Type B pancreatic cell (in vitro differentiated cells): ENCODE data around the gene RACGAP1. TPM values are rescaled to one million over a fixed set of nuclear protein-coding genes. Genes with fewer than 3 reads are reported as not detected.
"Not testable (repeated sequence)": the region's sequence is repeated elsewhere in the genome, so short reads cannot be mapped to it uniquely, and the experiment has no call there.

ENCODE experiments used
- DNase-seq: peaks from one replicate; pipeline ENCODE4 v3.0.0; 2021; ENCODE audit warnings: mixed read lengths; ENCODE audit not compliant: unreplicated experiment; ENCODE audit errors: extremely low spot score
- H3K27ac Mint-ChIP-seq: 2 replicates; pipeline ENCODE4 v1.8.0; 2021; ENCODE audit warnings: mild to moderate bottlenecking, mixed read lengths
- H3K27me3 Mint-ChIP-seq: 2 replicates; pipeline ENCODE4 v1.8.0; 2021; ENCODE audit warnings: mixed read lengths
- H3K36me3 Mint-ChIP-seq: 2 replicates; pipeline ENCODE4 v1.8.0; 2021; ENCODE audit warnings: mixed read lengths
- H3K4me1 Mint-ChIP-seq: one replicate; pipeline ENCODE4 v1.8.0; 2021; ENCODE audit warnings: mixed read lengths; ENCODE audit not compliant: unreplicated experiment
- H3K4me3 Mint-ChIP-seq: 2 replicates; pipeline ENCODE4 v1.8.0; 2021; ENCODE audit warnings: mild to moderate bottlenecking, mixed read lengths
- H3K9me3 Mint-ChIP-seq: 2 replicates; pipeline ENCODE4 v1.8.0; 2021; ENCODE audit warnings: mixed read lengths
- CTCF ChIP-seq: fragments of 200-600 bp; sonication (generic); conservative IDR thresholded peaks from 2 replicates; pipeline ENCODE4 v1.5.0; 2021; ENCODE audit warnings: antibody characterized with exemption, mild to moderate bottlenecking
- total RNA-seq: library from RNA; stranded (reverse); gene quantifications from 2 replicates; pipeline ENCODE4 v1.2.1, GENCODE V29; 2021; ENCODE audit warnings: low replicate concordance

RACGAP1 gene
- total RNA-seq, 1 donor from 2014 or later = 70.6 TPM

GRCh38 chr12:49990273-49990672, 35.0 kb downstream of the RACGAP1 start:
- DNase-seq = no peak
- Mint-ChIP-seq H3K9me3 (no peaks in the 10 kb centered on the region), H3K27ac (no peak overlapping the region), H3K4me1 (peaks cover 6% of the 10 kb centered on the region), H3K36me3 (peaks cover 37% of the 10 kb centered on the region), H3K27me3 (no peaks in the 10 kb centered on the region), H3K4me3 (no peak overlapping the region)
- no peak for TF ChIP-seq CTCF

- H3K27ac Mint-ChIP-seq, H3K27me3 Mint-ChIP-seq, H3K9me3 Mint-ChIP-seq, H3K4me3 Mint-ChIP-seq, DNase-seq: not testable (repeated sequence)
- peaks cover 35% of the 10 kb centered on the region for H3K36me3 Mint-ChIP-seq
- H3K4me1 Mint-ChIP-seq = peaks cover 15% of the 10 kb centered on the region
Measured at GRCh38 chr12:49989400-49989799, 35.9 kb downstream of the RACGAP1 start.

DNA sequence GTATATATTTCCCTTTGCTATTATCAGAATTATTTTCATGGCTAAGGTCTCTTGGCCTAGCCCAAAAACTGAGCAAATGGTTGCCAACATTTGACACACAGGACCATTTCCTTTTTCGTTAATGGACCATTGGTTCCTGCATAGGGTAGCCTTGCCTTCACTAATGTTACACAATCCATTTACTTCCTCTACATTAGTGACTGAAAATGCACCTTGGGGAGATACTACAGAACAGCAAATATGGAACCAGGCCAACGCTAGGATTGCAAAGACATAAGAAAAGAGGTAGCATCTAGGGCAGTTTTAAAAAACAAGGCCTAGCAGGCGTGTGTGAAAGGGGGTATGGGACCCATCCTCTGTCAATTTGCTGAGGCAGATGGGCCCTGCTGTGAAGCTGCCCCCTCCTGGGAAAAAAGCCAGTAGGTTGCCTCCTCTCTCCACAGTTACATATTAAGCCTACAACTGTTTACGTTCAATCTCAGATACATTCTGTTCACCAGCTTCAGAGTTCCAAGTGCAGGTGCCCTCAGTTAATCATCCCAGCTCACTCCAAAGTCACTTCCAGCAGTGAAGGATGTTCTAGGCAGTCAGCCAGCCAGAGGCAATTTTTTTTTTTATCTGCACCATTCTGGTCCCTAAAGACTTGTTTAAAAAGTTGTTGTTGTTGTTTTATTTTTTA, 37.5 kb downstream of the RACGAP1 start:
- no peak for TF ChIP-seq CTCF
- H3K4me1 Mint-ChIP-seq = peaks cover 27% of the 10 kb centered on the region
- no peak overlapping the region for H3K4me3 Mint-ChIP-seq
- no peak overlapping the region for H3K27ac Mint-ChIP-seq
- no peaks in the 10 kb centered on the region for H3K9me3 Mint-ChIP-seq
- H3K36me3 Mint-ChIP-seq = peaks cover 23% of the 10 kb centered on the region
- DNase-seq = no peak
- no peaks in the 10 kb centered on the region for H3K27me3 Mint-ChIP-seq

GRCh38 chr12:49986476-49986875, 38.8 kb downstream of the RACGAP1 start:
- DNase-seq, H3K4me3 Mint-ChIP-seq, H3K27me3 Mint-ChIP-seq, H3K27ac Mint-ChIP-seq, H3K9me3 Mint-ChIP-seq: not testable (repeated sequence)
- H3K4me1 Mint-ChIP-seq = peaks cover 35% of the 10 kb centered on the region
- peaks cover 22% of the 10 kb centered on the region for H3K36me3 Mint-ChIP-seq

DNA sequence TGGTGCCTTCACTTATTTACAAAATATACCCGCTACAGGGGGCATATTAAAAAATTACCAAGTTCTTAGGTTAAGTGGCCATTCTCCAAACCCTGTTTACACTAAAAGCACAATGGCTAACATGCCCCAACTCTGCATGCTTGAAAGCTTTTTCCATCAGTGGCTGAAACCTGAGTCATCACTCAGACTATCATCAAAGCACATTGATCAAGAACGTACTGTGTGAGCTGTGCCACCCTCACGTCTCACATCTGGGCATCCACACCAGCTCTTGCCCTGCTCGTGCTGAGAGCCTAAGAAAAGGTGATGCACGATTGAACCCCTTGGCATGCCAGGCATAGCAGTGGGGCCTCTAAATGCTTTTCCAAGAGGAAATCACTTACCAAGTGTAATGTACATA, 39.3 kb downstream of the RACGAP1 start:
- Mint-ChIP-seq H3K4me3 (no peak overlapping the region), H3K27ac (no peak overlapping the region), H3K36me3 (peaks cover 22% of the 10 kb centered on the region)

DNA sequence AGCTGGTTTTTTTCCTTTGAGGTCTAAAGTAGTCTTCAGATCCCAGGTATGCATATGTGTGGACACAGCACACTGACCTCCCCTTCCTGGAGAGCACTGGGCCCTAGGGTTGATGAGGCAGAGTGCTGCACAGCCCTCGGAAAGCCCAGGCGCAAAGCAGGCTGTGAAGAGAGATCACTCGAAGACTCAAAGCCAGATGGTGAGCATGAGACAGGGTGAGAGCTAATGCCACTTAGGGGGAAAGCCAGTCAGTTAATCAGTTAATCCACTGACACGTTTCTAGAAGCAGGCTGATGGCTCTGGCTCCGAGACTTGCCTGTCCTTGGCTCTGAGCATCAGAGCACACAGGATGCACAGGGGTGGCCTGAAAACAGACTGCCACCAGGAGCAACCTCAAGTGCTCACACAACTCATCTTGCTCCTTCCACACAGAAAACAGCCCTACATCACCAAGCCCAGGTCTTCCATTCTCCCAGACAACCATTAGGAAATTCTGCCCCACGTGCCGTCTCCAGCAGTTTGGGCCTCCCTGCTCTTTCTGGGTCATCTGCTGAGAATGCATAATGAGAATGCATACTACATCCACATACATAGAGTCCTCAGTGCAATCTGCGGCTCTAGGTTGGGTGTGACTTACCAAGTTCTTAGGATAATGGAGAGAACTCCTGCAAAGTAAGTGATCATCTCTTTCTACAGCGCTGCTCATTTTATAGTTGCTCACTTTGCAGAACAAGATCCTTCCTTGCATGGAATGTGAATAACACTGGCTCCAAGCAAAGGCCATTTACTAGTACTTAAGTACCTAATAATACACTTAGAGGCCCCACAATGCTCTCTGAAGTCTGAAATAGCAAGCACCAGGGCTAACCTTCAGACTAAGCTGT, 40.6 kb downstream of the RACGAP1 start:
- H3K9me3 Mint-ChIP-seq = no peaks in the 10 kb centered on the region
- H3K36me3 Mint-ChIP-seq = peaks cover 13% of the 10 kb centered on the region
- no peak overlapping the region for H3K4me3 Mint-ChIP-seq
- no peak for DNase-seq
- H3K27me3 Mint-ChIP-seq = no peaks in the 10 kb centered on the region
- no peak overlapping the region for H3K27ac Mint-ChIP-seq
- TF ChIP-seq CTCF = no peak
- peaks cover 50% of the 10 kb centered on the region for H3K4me1 Mint-ChIP-seq

More for the DNA sequence above, 39.3 kb downstream of the RACGAP1 start:
- no peak for DNase-seq
- no peak for TF ChIP-seq CTCF
- Mint-ChIP-seq H3K4me1 (peaks cover 39% of the 10 kb centered on the region), H3K27me3 (no peaks in the 10 kb centered on the region), H3K9me3 (no peaks in the 10 kb centered on the region)
